HG03280 (cell line): ENCODE measurements around the gene TNC.

Source experiments
- ATAC-seq: cut with Tn5 transposase; IDR thresholded peaks from one replicate; pipeline ENCODE4 v1.9.1; 2021; ENCODE audit warnings: mild to moderate bottlenecking, moderate library complexity; ENCODE audit not compliant: unreplicated experiment

TNC gene

DNA sequence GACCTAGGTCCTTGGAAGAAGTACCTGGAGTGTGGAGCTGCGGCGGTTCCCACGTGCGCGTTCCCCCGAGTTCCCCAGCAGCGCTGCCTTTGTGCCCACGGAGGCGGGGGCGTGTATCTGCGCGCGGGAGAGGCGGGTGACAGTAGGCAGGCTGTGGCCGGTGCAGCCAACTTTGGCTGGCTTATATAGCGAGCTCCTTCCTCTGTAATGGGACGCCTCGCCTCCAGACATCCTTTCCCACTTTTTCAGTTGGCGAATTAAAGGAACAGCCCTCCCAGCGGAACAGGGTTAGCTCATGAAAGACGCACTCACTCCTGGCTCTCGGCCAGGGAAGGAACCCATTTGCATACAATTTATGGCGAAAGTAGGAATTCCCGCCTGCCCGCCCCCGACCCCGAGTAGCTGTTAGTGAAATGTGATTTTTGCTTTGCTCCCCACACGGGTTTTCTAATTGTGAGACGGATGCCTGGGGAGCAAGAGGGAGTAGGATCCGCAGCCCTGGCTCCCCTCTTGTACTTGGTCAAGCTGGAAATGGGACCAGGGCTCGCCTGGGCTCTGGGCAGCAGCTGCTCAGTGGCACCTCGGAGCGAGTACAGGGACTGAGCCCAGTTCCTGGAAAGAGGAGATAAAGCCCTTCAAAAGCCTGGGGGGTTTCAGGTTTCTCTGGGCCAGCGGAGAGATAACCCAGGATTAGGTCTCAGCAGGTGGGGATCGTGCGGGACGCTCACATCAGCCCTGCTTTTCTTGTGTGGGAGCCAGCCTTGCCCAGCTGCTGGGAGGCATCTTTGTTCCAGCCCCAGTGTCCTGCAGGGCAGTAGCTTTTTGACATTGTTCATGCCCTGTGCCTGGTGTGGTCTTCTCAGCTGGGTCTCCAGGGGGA lies at the start of gene TNC:
Gene TNC (minus strand): TSS at position 159 of the 880 bp plus-strand sequence. CDS start 27,139 bp downstream, outside the sequence.
- ATAC-seq, result no peak

DNA sequence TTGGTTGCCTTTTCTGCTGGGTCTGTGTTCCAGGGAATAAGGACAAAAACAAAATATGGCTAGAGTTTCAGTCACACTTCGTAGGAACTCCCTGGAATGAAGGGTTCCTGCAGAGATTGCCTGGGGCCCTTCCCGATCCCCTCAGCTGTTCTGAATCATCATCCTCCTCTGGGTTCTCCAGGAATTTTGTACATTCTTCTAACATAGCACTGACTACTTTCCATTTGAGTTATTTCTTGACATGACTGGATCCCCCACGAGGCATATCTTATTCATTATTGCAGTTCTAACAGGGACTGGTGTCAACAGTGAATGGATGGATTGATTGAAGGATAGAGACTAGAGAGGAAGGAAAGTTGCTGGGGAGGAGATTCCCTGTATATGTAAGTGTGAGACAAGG lies 49.2 kb upstream of the TNC start:
- no peak for ATAC-seq

DNA sequence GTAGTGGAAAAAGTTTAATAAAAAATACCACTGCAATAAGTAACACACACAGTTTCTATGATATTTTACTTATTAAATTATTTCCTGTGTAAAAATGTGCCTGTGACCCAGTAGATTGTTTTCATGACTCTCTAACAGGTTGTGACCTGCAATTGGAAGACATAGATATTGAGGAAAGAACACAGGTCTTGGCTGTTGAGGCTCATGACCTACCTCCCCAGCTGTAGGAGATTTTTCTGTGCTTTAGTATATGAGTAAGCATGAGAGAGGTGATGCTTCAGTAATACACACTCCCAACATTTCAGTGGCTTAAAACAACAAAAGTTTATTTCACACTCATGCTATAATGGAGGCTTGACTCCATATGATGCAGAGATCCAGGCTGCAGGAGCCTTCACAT lies 47.3 kb upstream of the TNC start:
- ATAC-seq, result no peak

DNA sequence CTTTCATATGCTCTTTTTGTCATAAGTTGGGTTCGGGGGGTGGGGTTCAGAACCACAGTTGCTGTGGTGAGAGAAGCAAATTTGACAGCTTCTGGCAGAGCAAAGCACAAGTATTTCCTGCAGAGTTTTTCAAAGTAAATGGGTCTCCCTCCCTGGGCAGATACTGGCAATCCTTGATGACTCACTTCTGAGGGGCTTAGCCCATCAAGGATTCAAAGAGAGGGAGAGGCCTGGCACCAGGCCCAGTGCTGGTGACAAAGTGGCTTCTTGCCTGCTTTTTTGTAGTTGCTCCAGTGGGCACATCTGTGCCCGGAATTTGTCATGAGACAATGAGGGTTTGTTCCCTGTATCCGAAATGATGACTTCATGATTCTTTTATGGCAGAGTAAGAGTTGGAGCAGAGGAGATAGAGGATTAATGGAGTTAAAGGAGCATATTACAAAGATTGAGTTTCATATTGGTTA lies 46.6 kb upstream of the TNC start:
- ATAC-seq, result no peak

DNA sequence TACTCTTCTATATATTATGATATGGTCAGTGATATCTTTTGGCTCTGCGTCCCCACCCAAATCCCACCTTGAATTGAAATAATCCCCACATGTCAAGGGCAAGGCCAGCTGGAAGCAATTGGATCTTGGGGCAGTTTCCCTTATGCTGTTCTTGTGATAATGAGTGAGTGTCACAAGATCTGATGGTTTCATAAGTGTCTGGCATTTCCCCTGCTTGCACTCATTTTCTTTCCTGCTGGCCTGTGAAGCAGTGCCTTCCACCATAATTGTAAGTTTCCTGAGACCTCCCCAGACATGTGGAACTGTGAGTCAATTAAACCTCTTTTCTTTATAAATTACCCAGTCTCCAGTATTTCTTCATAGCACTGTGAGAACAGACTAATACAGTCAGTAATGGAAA lies 45.0 kb upstream of the TNC start:
- ATAC-seq, result no peak

DNA sequence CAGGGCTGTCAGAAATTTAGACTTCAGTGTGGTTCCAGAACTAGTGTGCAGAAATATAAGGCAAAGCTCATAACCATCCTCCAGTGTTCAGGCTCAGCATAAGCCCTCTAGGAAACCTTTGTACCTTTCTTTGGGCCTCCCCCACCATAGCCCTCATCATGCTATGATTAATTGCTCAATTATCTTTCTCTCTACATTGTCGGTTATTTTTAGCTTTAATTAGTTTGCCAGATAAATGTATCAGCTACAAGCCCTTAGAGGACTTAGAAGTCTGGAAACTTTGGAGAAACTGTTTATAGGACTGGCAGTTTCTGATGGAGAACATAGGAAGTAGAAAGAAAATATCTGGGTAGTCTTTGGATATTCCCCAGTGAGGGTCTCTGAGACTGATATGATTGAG lies 43.5 kb upstream of the TNC start:
- no peak for ATAC-seq

DNA sequence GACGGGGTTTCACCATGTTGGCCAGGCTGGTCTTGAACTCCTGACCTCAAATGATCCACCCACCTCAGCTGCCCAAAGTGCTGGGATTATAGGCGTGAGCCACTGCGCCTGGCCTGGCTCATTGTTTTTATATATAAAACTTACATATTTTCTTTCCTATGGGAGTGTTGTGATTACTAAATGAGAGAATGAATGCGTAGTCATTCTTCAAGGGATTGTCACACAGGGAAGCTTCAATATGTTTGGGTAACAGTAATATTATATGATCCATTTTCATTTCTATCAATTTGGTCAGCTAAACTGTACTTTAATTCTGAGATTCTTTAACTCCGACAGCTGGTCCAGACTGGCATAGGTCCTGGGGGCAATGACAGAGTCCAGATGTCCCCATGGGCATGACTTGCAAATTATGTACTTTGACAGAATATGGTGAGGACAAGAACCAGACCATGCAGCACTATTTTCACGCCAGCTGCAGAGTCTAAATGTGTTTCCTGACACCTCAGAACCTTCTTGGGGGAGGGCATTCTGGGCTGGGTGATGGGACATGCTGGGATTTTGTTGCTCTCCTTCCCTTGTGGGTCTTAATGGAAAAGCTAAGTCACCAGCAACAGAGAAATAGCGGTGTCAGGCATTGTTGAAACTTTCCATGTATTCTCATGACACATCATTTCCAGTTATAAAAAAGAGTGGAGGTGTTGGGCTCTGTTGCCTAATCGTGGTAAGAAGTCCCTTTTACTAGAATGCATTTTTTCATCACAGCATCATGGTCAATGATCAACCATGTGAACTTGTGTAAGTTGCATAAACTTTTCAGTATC lies 40.9 kb upstream of the TNC start:
- no peak for ATAC-seq

DNA sequence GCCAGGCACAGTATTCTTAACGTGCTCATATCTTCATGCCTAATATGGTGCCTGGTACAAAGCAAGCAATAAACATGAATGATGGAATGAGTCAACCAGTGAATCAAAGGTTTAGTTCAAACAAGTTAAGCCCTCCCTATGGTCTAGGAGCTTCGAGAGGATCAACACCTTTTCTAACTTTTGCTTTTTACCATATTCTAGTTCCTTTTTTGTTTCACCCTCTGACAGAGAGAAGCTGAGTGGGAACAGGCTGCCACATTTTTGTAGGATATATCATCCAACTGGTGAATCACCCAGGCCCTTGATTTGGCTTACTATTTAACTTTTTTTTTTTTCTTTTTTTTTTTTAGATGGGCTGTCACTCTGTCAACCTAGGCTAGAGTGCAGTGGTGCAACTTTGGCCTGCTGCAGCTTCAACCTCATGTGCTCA lies 39.3 kb upstream of the TNC start:
- no peak for ATAC-seq

DNA sequence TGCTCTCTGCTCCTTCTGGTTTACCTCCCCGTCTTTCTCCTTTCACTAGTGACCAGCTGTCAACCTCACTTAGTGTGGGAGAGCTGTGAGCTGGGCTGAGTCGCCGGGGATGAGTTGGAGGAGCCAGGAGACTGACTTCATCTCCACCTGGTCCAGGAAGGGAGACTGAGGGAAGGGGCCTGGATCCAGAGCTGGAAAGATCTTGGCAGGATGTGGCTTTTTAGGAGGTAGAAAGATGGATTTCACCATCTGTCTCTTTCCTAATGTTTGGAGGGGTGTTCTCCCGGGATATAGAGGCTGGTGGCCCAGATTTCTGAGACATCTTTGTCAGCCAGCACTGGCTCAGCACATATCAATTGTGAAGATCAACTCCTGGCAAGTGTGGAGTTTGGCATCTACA lies 37.1 kb upstream of the TNC start:
- no peak for ATAC-seq

DNA sequence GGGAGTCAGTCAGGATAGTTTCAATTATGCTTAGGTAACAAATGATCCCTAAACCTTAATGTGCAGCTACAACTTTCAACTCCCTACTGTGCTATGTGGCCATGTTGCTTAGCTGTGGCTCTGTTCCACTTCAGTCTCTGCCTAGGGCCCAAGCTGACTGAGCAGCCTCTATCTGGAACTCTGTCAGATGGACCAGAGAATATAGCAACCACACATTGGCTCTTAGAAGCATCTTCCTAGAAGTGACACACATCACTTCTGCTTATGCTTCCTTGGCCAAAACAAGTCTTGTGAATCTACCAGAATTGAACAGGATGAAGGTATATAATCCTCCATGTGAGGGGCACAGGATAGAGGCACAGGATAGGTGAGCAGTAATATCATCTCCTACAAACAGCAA lies 36.7 kb upstream of the TNC start:
- ATAC-seq, result no peak

DNA sequence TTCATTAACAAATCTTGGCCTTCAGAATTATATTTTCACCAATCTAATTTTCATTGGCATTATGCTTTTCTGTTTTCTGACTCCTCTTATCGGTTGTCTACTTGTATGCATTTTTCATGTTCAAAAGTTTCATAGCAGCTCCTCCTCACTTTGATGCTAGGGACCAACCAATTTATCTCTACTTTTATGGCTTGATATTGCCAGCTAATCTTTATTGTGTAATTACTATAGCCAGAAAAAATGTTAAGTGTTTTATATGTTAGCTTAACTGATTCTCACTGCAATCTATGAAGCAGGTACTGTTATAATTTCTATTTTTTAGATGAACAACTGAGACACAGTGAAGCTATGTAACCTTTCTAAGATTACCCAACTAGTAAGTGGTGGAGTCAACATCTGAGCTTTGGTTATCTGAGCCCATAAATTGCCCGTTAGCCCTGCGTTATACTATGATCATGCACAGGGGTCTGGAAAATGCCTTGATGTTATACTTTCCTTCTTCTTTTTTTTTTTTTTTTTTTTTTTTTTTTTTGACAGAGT lies 34.4 kb upstream of the TNC start:
- no peak for ATAC-seq

DNA sequence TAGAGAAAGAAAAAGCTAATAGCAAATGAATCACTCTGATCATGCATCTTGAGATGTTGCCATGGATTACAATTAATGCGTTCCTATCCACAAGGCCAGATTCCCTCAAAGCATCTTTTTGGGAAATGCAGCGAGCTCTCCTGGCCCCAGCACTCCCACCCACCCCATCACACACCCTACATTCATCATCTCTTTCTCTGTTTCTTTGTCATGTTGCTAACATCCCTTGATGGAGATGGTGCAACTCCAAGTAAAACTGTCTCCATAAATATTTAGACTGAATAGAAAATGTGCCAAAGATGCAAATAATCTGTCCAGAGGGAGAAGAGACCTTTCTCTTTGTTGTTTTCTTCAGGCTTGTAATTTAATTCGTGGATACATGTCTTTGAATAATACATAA lies 30.8 kb upstream of the TNC start:
- ATAC-seq, result no peak

DNA sequence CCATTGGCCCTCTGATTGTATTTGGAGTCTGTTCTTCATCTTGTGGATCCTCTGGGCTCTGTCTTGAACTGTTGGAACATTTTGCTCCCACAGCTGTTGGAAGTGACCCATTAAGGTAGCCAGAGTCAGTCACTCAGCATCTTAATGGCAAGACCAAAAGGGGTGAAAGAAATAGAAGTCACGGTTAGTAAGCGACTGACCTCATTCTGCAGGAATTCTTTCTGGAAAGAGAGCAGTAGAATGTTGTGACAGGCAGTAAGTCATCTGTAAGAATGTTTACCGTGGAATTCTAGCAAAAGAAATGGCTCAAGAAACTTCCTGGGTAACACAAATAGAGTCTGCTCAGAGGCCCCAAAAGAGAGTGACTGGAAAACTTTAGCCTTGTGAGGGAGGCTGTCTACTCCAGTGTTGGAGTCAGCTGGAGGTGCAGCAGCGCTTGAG lies 28.6 kb upstream of the TNC start:
- ATAC-seq, result no peak

DNA sequence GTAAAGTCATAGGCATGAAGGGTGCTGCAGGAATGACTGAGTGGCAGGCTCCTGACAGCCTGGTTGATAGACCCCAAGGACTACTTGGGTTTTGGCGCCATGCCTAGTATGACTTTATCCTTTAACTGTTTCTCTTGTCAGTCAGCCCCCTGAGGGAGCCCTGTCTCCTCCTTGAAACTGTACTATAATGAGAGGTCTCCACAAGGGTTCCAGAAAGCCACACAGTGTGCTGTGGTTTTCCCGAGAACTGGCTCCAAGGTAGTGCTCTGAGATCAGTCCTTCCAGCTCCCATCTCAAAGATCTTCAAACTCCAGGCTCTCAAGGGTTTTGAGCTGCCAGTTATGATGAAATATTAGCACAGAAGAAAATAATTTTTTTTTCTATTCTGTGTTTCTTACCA lies 26.7 kb upstream of the TNC start:
- ATAC-seq, result no peak

DNA sequence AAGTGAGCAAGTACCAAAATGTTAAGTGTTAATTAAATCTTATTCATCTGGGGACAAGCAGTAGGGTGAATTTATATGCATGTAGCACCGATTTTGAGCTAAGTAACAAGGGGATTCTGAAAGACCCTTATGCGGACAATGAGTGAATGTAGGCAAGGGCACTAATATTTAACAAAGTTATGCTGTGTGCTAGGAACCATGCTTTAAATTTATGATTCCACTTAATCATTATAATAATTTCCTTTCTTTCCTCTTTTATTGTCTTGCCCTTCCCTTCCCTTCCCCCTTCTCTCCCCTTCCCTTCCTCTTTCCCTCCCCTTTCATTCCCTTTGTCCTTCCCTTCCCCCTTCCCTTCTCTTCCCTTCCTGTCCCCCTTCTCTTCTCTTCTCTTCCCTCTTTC lies 25.7 kb upstream of the TNC start:
- ATAC-seq, result no peak

DNA sequence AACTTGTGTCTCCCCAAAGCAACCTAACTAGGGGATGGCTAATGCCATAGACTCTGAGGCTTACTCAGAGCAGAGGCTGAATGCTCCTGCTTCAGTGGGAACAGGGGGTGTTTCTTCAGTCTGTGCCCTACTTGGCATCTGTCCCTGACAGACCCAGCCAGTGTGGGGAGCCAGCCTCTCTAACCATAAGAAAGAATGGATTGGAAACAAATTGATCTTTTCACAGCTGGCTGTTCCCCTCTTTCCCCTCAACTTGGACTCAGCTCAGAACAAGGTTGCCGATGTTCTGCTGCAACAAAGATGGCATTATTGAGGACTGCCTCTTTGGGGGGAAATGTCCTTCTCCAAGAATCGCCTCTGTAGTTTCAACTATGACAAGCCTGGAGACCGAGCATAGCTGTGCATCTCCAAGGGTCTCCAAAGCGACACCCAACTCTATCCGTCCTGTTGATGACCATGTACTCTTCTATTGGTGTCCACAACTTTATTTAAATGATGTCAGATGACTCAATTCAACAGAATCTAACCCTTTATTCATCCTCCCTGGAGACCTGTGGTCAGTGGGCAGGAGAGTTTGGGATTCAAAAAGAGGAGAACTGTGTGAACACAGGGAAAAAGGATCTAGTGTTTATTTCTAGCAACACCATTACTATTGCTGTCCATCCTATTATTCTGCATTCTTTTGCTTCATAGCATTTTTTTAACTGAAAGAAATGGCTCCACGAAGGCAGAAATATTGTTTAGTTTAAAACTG lies 24.7 kb upstream of the TNC start:
- no peak for ATAC-seq

DNA sequence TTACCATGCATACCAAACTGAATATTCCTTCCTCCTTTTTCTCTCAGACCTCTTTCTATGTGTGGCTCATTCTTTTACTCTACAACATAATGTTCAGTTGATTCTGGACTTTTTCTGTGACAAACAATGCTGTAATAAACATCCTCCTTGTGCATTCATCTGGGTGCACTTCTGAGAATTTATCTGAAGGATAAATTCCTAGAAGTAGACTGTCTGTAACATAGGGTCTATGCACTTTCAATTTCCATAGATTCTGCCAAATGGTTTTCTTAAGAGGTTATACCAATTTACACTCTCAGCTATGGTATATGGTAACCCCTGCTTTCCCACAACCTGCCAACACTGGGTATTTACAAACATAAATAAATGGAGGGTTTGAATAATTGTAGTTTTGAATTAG lies 24.1 kb upstream of the TNC start:
- ATAC-seq, result no peak

DNA sequence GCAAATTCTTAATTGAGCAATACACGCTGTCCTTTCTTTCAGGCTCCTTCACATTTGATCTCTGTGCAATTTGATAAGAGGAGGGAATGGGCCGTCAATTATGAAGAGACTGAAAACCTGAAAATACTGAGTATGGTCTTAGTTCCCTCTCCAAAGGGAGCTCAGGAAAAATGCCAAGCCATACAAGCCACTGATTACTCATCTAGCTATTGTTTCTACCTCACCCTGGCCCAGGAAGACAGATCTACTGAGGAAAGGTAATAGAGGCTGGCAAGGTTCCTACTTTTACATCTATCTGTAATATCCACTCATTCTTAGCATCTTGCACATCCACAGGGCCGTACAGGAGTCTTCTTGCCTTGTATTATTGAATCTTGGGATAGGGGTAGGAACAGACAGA lies 23.7 kb upstream of the TNC start:
- ATAC-seq, result no peak

DNA sequence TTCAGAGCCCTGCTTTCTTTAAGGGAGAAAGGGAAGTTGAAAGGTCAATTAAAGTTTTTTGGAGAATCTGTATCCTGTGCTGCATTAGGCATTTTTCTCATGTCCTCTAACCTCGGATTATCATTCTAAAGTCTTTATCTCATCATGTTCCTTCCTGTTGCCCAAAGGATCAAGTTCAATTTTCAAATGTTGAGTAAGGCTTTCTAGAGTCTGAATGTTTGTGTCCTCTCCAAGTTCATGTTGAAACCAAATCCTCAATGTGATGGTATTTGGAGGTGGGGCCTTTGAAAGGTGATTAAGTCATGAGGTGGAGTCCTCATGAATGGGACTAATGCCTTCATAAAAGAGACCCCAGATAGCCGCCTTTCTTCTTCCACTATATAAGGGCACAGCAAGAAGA lies 20.2 kb upstream of the TNC start:
- no peak for ATAC-seq

DNA sequence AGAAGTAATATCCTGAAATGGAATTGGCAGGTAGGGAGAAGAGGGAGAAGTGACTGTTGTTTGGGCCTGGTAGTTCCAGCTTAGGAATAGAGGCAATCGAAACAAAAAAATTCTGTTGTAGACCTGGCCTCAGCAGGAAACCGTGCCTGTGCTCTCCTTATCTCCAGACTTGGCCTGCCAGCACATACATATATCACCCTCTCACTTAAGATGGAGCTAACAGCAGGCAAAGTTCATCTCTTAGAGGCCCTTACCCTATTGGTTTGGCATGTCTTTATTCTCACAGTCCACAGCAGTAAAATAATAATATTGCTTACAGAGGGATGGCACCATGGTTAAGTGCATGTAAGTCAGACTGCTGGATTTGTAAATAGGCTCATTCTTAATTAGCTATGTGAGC lies 19.6 kb upstream of the TNC start:
- no peak for ATAC-seq
